ENCODE data around the gene SFXN5.
A peak's percentile ranks its signal among the peaks of the same experiment; 100 is the strongest.

The SFXN5 gene

GRCh38 chr2:73043929-73044832 lies 27.3 kb downstream of the SFXN5 start:
- TF ChIP-seq JUND (IDR thresholded peaks at IDR 0.05; ENCODE audit: low read depth), result no peak
- DNase-seq (ENCODE audit: low read depth in 1 of 2, low spot score in 1 of 2), result no peak
- in situ Hi-C loops (cut with HindIII; ENCODE audit: low pct_unique_long_range_greater_than_20kb, low sequenced_read_pairs), result no loop called here

- DNase-seq (ENCODE audit: low read depth in 1 of 2, low spot score in 1 of 2), result no peak
- in situ Hi-C loops (cut with HindIII; ENCODE audit: low pct_unique_long_range_greater_than_20kb, low sequenced_read_pairs), result no loop called here
- no peak for TF ChIP-seq JUND (IDR thresholded peaks at IDR 0.05; ENCODE audit: low read depth)
These were observed 28.2 kb downstream of the SFXN5 start for GRCh38 chr2:73043276-73043675.

- DNase-seq (ENCODE audit: low read depth in 1 of 2, low spot score in 1 of 2), result peak in 1 of 2 experiments; percentile 12
- in situ Hi-C loops (cut with HindIII; ENCODE audit: low pct_unique_long_range_greater_than_20kb, low sequenced_read_pairs), result no loop called here
- TF ChIP-seq JUND (IDR thresholded peaks at IDR 0.05; ENCODE audit: low read depth), result no peak
These were observed 33.4 kb downstream of the SFXN5 start for GRCh38 chr2:73037947-73038585.

- DNase-seq (ENCODE audit: low read depth in 1 of 2, low spot score in 1 of 2), result no peak
- TF ChIP-seq JUND (IDR thresholded peaks at IDR 0.05; ENCODE audit: low read depth), result no peak
- in situ Hi-C loops (cut with HindIII; ENCODE audit: low pct_unique_long_range_greater_than_20kb, low sequenced_read_pairs), result no loop called here
These were observed 34.7 kb downstream of the SFXN5 start for GRCh38 chr2:73036766-73037165.

- DNase-seq (ENCODE audit: low read depth in 1 of 2, low spot score in 1 of 2), result no peak
- in situ Hi-C loops (cut with HindIII; ENCODE audit: low pct_unique_long_range_greater_than_20kb, low sequenced_read_pairs), result no loop called here
- no peak for TF ChIP-seq JUND (IDR thresholded peaks at IDR 0.05; ENCODE audit: low read depth)
These were observed 35.4 kb downstream of the SFXN5 start for GRCh38 chr2:73035899-73036711.

- in situ Hi-C loops (cut with HindIII; ENCODE audit: low pct_unique_long_range_greater_than_20kb, low sequenced_read_pairs), result no loop called here
- DNase-seq (ENCODE audit: low read depth in 1 of 2, low spot score in 1 of 2), result no peak
- TF ChIP-seq JUND (IDR thresholded peaks at IDR 0.05; ENCODE audit: low read depth), result no peak
These were observed 36.7 kb downstream of the SFXN5 start for GRCh38 chr2:73034661-73035375.

- no peak for TF ChIP-seq JUND (IDR thresholded peaks at IDR 0.05; ENCODE audit: low read depth)
- in situ Hi-C loops (cut with HindIII; ENCODE audit: low pct_unique_long_range_greater_than_20kb, low sequenced_read_pairs), result no loop called here
- DNase-seq (ENCODE audit: low read depth in 1 of 2, low spot score in 1 of 2), result no peak
These were observed 37.6 kb downstream of the SFXN5 start for GRCh38 chr2:73033766-73034381.

- no peak for DNase-seq (ENCODE audit: low read depth in 1 of 2, low spot score in 1 of 2)
- no peak for TF ChIP-seq JUND (IDR thresholded peaks at IDR 0.05; ENCODE audit: low read depth)
- in situ Hi-C loops (cut with HindIII; ENCODE audit: low pct_unique_long_range_greater_than_20kb, low sequenced_read_pairs), result no loop called here
These were observed 38.3 kb downstream of the SFXN5 start for GRCh38 chr2:73033142-73033765.

- TF ChIP-seq JUND (IDR thresholded peaks at IDR 0.05; ENCODE audit: low read depth), result no peak
- in situ Hi-C loops (cut with HindIII; ENCODE audit: low pct_unique_long_range_greater_than_20kb, low sequenced_read_pairs), result no loop called here
- no peak for DNase-seq (ENCODE audit: low read depth in 1 of 2, low spot score in 1 of 2)
These were observed 38.8 kb downstream of the SFXN5 start for GRCh38 chr2:73032702-73033097.

- no peak for TF ChIP-seq JUND (IDR thresholded peaks at IDR 0.05; ENCODE audit: low read depth)
- in situ Hi-C loops (cut with HindIII; ENCODE audit: low pct_unique_long_range_greater_than_20kb, low sequenced_read_pairs), result no loop called here
- no peak for DNase-seq (ENCODE audit: low read depth in 1 of 2, low spot score in 1 of 2)
These were observed 39.5 kb downstream of the SFXN5 start for GRCh38 chr2:73031725-73032701.
